GM06990 (cell line): ENCODE measurements around the gene CRTC1.

Experiments
- DNase-seq: peaks from one replicate; pipeline ENCODE4 v3.0.0-alpha.2; 2011; ENCODE audit not compliant: insufficient read length; ENCODE audit errors: extremely low read depth
- H3K27me3 ChIP-seq: replicated peaks from 2 replicates; pipeline ENCODE4 v1.6.0; 2011; ENCODE audit warnings: low read length; ENCODE audit not compliant: control insufficient read depth, insufficient read depth
- H3K36me3 ChIP-seq: 2 replicates; pipeline ENCODE4 v1.5.1; 2011; ENCODE audit warnings: low read length; ENCODE audit not compliant: control insufficient read depth, insufficient read depth
- H3K4me3 ChIP-seq: replicated peaks from 2 replicates; pipeline ENCODE4 v1.5.1; 2011; ENCODE audit warnings: low read depth, mild to moderate bottlenecking, control low read depth, low read length
- CTCF ChIP-seq: IDR thresholded peaks from 2 replicates; pipeline ENCODE4 v1.5.1; 2011; ENCODE audit warnings: low read length, control low read depth, mild to moderate bottlenecking, inconsistent platforms; ENCODE audit not compliant: insufficient read depth, poor library complexity, severe bottlenecking

The CRTC1 gene

GRCh38 chr19:18710996-18711751 is 27.7 kb downstream of the CRTC1 start:
- Histone ChIP-seq H3K4me3 (no peak overlapping the region), H3K27me3 (no peaks in the 10 kb centered on the region), H3K36me3 (no peaks in the 10 kb centered on the region)
- TF ChIP-seq CTCF, result no peak
- no peak for DNase-seq

- Histone ChIP-seq H3K27me3 (no peaks in the 10 kb centered on the region), H3K4me3 (no peak overlapping the region), H3K36me3 (no peaks in the 10 kb centered on the region)
- no peak for TF ChIP-seq CTCF
- no peak for DNase-seq
Measured at GRCh38 chr19:18711893-18712292, 28.4 kb downstream of the CRTC1 start.

DNA sequence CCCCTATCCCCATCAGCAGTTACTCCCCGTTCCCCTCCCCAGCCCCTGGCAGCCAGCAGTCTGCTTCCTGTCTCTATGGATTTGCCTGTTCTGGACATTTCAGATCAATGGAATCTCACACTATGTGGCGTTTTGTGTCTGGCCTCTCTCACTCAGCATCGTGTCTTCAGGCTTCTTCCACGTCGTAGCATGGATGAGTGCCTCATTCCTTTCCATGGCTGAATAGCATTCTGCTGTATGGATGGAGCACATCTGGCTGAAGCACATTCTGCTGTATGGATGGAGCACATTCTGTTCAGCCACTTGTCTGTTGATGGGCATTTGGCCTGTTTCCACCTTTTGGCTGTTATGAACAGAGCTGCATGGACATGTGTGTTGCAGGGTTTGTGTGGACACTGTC is 29.5 kb downstream of the CRTC1 start:
- DNase-seq, result no peak
- Histone ChIP-seq H3K27me3 (no peaks in the 10 kb centered on the region), H3K36me3 (no peaks in the 10 kb centered on the region), H3K4me3 (no peak overlapping the region)
- TF ChIP-seq CTCF, result no peak

DNA sequence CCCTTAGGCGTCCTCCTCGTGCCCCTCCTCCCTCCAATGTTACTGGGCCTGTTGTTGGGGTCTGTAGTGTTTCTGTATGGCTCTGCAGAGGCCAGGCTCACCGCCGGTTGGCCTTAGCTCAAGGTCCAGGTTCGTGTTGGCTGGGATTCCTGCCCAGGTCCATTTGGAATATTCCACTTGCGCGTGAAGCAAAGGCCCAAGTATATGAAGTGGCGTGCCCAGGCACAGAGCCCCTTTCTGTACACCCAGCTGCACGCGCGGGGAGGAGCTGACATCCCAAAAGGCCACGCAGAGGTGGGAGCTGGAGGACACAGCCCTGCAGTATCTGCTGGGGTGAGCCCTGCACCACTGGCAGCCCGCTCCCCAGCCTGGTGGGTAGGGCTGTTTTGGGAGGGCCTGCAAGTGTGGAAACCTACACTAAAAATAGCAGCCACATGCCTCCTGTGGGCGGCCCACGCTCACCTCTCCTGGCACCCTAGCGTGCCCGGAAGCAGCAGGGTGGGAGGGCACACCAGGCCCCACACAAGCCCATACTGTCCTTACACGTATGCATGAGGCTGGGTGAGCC is 30.2 kb downstream of the CRTC1 start:
- H3K27me3 ChIP-seq, result no peaks in the 10 kb centered on the region
- no peaks in the 10 kb centered on the region for H3K36me3 ChIP-seq
- TF ChIP-seq CTCF, result no peak
- DNase-seq, result no peak
- no peak overlapping the region for H3K4me3 ChIP-seq

- Histone ChIP-seq H3K27me3 (no peaks in the 10 kb centered on the region), H3K4me3 (no peak overlapping the region), H3K36me3 (no peaks in the 10 kb centered on the region)
- no peak for TF ChIP-seq CTCF
- DNase-seq, result no peak
Measured at GRCh38 chr19:18715416-18715815, 31.9 kb downstream of the CRTC1 start.
